ENCODE data around the gene CCR1.
"Not testable (repeated sequence)": the region's sequence is repeated elsewhere in the genome, so short reads cannot be mapped to it uniquely, and the experiment has no call there.

The CCR1 gene

DNA sequence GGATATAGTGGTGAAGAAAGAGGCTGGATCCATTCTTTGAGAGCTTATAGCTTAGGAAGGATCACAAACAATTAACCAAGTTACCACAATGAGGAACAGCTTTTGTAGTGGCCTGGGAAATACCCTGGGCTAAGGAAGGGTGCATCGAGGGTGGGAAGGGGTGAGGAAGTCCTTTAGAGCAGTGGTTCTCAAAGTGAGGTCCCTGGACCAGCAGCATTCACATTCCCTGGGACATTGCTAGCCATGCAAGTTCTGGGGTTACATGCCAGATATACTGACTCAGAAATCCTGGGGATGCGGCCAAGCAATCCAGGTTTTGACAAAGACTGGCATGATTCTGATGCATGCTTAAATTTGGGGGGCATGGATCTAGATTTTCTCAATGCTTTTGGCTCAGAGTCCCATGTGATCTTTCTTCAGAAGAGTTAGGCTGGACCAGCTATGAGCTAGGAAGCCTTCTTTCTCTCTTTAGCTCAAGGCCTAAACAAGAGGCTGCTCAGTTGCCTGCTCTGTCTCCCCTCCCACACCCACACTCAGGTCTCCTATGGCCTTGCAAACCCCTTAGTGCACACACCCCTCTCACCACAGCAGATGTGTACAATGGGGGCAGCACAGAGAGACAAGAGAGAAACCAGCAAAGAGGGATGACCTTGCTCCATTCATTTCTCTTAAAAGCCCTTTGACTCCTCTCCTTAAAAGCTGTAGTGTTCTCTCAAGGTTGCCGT, 1.8 kb upstream of the CCR1 start:
- DNase-seq, result no peak

DNA sequence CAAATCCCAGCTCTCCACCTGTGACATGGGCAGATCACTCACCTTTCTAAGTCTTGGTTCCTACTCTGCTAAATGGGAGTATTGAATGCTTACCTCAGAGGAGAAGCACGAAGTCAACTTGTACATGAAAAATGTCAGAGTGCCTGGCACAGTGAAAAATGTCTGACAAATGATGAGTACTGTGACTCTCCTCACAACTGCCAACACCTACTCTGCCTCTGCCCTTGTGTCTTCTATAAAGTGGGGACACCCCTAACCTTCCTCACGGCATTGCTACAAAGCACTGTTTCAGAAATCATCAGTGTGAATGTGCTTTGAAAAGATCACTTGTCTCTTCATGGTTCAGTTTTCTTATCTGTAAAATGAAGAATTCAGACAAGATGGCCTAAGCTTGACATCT, 940 bp upstream of the CCR1 start:
- no peak for DNase-seq

DNA sequence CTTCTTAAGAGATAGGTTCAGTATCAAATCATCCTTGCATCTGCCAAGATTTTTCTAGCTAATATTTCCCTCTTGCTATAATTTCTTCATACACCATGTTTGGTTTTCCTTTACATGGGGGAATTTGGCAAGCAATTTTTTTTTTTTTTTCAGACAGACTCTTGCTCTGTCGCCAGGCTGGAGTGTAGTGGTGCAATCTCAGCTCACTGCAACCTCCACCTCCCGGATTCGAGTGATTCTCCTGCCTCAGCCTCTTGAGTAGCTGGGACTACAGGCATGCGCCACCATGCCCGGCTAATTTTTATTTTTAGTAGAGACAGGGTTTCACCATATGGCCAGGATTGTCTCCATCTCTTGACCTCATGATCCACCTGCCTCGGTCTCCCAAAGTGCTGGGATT, 599 bp downstream of the CCR1 start:
- DNase-seq, result not testable (repeated sequence)

GRCh38 chr3:46206282-46207015, 1.7 kb downstream of the CCR1 start:
- DNase-seq, result no peak

DNA sequence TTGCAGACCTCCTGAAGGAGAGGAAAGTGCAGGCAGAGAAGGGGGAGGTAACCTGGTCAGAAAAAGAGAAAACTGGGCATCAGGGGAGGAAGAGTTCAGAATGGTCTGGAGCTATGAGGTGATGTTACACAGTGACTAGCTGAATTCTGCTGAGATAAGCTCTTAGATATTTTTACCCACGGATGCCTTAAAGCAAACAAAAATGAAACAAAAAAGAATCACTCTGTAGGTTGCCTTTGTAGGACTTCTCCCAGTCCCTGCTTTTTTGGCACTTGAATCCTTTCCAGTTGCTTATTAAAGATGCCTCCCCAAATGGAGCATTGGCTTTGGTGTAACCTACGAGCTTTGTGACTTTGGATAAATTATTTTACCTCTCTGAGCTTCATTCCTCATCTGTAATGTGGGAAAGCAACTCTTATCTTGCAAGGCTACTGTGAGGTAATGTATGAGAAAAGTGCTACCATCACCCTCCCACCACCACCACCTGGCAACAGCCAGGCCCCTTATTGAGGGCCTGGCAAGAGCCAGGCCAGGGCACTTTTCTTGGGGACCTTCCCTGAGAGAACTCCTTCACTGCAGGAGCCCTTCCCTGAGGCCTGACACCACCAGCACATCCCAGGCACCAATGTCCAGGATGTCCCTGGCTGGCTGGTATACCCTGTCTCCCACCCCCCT, 2.7 kb downstream of the CCR1 start:
- DNase-seq, result no peak

- no peak for DNase-seq
Observed at GRCh38 chr3:46203681-46204080, 4.4 kb downstream of the CCR1 start.

DNA sequence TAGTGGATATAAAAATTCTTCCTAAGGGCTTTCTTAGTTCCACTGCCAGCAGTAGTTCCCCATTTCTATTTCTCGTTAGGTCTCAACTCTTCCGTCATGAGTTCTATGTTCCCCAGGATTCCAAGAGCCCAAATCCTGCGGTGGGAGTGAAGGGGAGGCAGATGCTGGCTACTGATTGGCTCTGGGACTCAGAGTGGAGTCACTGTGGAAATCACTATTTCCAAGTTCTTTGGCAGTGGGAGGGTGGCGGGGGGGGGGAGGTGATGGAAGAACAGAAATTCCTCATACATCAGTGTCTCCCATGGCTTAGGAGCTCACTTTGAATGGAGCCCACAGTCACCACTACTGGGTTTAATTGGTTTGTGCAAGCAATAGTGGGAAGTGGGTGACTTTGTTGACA, 5.6 kb downstream of the CCR1 start:
- DNase-seq, result no peak

- no peak for DNase-seq
Observed at GRCh38 chr3:46200790-46201189, 7.3 kb downstream of the CCR1 start.

DNA sequence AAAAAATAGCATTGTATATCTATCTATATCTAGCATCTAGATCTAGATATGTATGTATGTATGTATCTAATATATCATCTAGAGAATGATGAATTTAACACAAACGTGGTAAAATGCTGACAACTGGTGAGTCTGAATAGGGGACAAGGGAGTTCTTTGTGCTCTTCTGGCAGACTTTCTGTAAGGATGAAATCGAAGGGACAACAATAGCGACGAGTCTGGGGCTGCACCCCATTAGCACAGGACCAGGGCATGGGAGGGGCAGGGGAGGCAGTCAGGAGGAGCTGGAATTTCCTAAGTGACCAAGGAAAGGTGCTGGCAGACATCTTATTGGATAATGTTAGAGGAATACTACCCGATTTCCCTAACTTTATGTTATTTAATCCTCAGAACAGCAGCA, 7.9 kb downstream of the CCR1 start:
- DNase-seq, result no peak

DNA sequence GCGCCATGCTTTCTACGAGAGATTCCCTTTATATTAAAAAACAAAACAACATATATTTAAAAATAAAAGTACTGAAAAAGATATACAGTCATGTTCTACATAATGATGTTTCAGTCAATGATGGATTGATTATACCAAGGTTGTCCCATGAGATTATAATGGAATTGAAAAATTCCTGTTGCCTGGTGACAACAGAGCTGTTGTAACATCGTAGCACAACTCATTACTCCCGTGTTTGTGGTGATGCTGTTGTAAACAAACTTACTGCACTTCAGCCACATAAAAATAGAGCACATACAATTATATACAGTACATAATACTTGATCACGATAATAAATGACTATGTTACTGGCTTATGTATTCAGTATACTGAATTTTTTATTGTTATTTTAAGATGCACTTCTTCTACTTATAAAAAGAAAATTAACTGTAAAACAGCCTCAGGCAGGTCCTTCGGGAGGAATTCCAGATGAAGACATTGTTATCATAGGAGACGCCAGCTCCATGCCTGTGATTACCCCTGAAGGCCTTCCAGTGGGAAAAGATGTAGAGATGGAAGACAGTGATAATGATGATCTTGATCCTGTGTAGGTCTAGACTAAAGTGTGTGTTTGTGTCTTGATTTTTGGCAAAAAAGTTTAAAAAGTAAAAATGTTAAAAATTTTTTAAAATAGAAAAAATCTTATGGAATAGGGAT, 11.7 kb downstream of the CCR1 start:
- no peak for DNase-seq

DNA sequence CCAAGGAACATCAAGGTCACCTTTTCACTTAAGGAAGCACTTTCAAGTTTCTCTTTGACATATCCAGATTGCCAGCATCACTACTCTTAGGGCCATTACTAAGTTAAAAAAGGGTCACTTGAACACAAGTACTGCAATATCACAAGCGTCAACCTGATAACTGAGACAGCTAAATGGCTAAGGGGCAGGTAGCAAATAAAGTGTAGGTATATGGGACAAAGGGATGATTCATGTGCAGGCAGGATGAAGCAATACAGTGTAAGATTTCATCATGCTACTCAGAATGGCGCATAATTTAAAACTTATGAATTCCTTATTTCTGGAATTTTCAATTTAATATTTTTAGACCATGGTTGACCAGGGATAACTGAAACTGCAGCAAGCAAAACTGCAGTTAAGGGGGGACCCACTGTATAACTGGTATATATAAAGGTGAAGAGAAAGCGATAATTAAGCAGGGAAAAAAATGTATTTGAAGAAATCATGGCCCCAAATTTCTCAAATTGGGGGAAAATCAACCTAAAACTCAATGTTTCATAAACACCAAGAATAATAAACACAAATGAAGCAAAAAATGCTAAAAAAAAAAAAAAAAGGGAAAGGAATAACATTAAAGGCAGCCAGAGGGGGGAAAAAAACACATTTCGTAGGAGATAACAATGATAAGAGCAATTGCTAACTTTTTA, 13.1 kb downstream of the CCR1 start:
- no peak for DNase-seq

DNA sequence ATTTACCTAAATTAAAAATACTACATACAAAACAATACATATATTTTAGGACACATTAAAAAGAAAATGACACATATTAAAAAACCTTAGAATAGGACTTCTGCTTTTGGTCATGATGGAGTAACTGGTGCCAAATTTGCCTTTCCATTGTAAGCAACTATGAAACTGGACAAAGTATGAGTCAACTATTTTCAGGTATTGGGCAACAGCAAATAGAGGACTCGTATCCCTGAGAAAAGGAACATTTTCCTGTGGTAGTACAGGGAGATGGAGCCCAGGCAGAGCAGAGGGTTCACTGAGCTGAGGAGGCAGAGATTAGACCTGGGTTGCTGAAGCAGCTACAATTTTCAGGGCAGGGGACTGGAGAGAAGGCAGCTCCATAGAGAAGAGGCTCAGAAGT, 14.7 kb downstream of the CCR1 start:
- no peak for DNase-seq

GRCh38 chr3:46192939-46193338, 15.2 kb downstream of the CCR1 start:
- DNase-seq, result no peak

- DNase-seq, result no peak
Observed at GRCh38 chr3:46191730-46192129, 16.4 kb downstream of the CCR1 start.

GRCh38 chr3:46188708-46189107, 19.4 kb downstream of the CCR1 start:
- no peak for DNase-seq

GRCh38 chr3:46187876-46188275, 20.2 kb downstream of the CCR1 start:
- no peak for DNase-seq

- DNase-seq, result no peak
Observed at GRCh38 chr3:46187341-46187700, 20.8 kb downstream of the CCR1 start.

DNA sequence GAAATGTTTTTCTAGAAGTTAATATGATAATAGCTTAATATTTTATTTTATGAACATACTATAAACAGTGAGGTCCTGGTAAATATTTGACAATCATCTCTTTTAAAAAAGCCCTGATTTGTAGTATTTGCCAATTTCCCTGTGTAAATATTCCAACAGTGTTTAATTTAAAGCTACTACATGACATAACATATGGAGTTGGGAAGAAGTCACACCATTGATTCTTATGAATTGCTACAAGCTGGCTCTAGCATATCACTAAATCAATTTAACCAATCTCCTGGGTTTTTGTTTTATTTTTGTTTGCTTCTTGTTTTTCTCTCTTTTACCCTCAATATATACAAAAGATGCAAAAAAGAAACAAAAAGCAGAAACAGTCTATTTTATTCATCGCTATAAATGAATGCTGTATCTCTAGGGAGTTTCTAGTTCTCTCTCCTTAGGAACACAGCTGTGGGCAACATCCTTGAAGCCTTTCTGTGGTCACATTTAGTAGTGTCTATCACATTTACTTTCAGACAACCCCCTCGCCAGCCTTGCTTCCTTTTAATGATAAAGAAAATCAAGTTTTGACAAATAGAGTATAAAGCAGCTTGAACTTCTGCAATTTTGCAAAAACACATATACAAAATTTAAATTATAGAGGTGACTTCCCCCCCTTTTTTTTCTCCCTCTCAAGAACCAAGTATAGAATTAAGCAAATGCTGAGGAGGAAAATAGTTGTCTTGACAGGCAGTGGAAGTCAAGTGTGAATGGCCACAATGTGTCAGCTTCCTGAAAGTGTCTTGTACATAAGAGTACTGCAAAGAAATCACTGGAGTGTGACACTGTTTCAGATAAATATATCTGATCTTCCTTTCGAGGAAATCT, 21.4 kb downstream of the CCR1 start:
- DNase-seq, result no peak

DNA sequence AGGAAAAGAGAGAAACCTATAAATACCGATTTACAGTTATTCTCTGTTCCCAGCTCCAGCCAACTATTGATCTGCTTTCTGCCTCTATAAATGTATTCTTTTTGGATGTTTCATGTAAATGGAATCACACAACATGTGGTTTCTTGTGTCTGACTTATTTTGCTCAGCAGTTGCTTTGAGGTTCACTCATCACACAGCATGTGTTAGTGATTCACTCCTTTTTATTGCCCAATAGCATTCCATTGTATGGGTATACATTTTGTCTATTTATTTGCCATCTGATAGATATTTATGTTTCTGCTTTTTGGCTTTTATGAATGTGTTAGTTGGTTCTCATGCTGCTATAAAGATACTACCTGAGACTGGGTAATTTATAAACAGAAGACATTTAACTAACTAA, 23.6 kb downstream of the CCR1 start:
- DNase-seq, result no peak

DNA sequence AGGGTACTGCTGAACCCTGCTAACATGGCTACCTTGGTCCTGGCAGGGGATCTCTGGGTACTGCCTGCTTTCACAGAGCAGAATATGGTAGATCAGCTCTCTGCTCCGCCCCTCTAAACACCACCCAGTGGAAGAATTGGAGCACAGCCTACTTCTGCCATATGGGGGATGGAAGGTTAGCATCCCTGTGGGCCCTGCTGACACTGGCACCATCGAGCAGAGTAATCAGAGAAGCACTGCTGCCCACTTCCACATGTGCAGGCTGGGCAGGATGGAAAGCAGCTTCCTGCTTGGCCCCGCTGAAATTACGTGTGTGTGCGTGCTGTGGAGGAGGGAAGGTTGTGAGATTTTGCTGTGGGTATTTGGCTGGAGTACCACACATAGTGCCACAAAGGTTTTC, 24.8 kb downstream of the CCR1 start:
- no peak for DNase-seq

- DNase-seq, result no peak
Observed at GRCh38 chr3:46168583-46169345, 39.3 kb downstream of the CCR1 start.

Data from NCI-H69 (cell line).